ENCODE measurements around the gene RCSD1. TPM values are rescaled to one million over a fixed set of nuclear protein-coding genes. Genes with fewer than 3 reads are reported as not detected.

RCSD1 gene
- total RNA-seq, 2 donors from 2014 or later: 11.1 to 11.9 TPM

GRCh38 chr1:167630568-167631385 lies 745 bp downstream of the RCSD1 start:
- Histone ChIP-seq H3K4me3 (peak overlapping the region; percentile 90), H3K36me3 (no peaks in the 10 kb centered on the region), H3K9me3 (no peaks in the 10 kb centered on the region), H3K27ac (peak overlapping the region in 1 of 2 donors; percentile 71), H3K27me3 (replicated peaks; ENCODE audit: insufficient read depth) (no peaks in the 10 kb centered on the region), H3K4me1 (ENCODE audit: control insufficient read depth in 1 of 2, low read depth in 2 of 2) (peaks cover 10 to 38% of the 10 kb centered on the region in 2 donors)
- ATAC-seq (ENCODE audit: insufficient number of reproducible peaks, low FRiP score, low read depth) (no peak), DNase-seq (ENCODE audit: low spot score) (no peak)
- TF ChIP-seq CTCF (IDR thresholded peaks at IDR 0.05): no peak

- Histone ChIP-seq H3K36me3 (no peaks in the 10 kb centered on the region), H3K27ac (peak overlapping the region; percentile 26 to 39), H3K4me3 (peak overlapping the region; percentile 90), H3K9me3 (no peaks in the 10 kb centered on the region), H3K27me3 (replicated peaks; ENCODE audit: insufficient read depth) (no peaks in the 10 kb centered on the region), H3K4me1 (ENCODE audit: control insufficient read depth in 1 of 2, low read depth in 2 of 2) (peaks cover 15 to 45% of the 10 kb centered on the region in 2 donors)
- DNase-seq (ENCODE audit: low spot score): no peak
- no peak for ATAC-seq (ENCODE audit: insufficient number of reproducible peaks, low FRiP score, low read depth)
- no peak for TF ChIP-seq CTCF (IDR thresholded peaks at IDR 0.05)
These were observed 1.4 kb downstream of the RCSD1 start for GRCh38 chr1:167631386-167631935.

GRCh38 chr1:167631936-167632614 lies 2.0 kb downstream of the RCSD1 start:
- Histone ChIP-seq H3K4me3 (peak overlapping the region; percentile 19), H3K27me3 (replicated peaks; ENCODE audit: insufficient read depth) (no peaks in the 10 kb centered on the region), H3K4me1 (ENCODE audit: control insufficient read depth in 1 of 2, low read depth in 2 of 2) (peaks cover 18 to 50% of the 10 kb centered on the region in 2 donors), H3K27ac (peak overlapping the region; percentile 26 to 39), H3K36me3 (no peaks in the 10 kb centered on the region), H3K9me3 (no peaks in the 10 kb centered on the region)
- DNase-seq (ENCODE audit: low spot score) (no peak), ATAC-seq (ENCODE audit: insufficient number of reproducible peaks, low FRiP score, low read depth) (no peak)
- no peak for TF ChIP-seq CTCF (IDR thresholded peaks at IDR 0.05)

- H3K27me3 ChIP-seq (replicated peaks; ENCODE audit: insufficient read depth): no peaks in the 10 kb centered on the region
- ATAC-seq (ENCODE audit: insufficient number of reproducible peaks, low FRiP score, low read depth): no peak
- no peak for TF ChIP-seq CTCF (IDR thresholded peaks at IDR 0.05)
- H3K4me1 ChIP-seq (ENCODE audit: control insufficient read depth in 1 of 2, low read depth in 2 of 2): peaks cover 18 to 50% of the 10 kb centered on the region in 2 donors
- H3K36me3 ChIP-seq: no peaks in the 10 kb centered on the region
- no peaks in the 10 kb centered on the region for H3K9me3 ChIP-seq
- no peak overlapping the region for H3K27ac ChIP-seq
- no peak overlapping the region for H3K4me3 ChIP-seq
- DNase-seq (ENCODE audit: low spot score): no peak
These were observed 3.4 kb downstream of the RCSD1 start for GRCh38 chr1:167633258-167633944.
